GM18526 (cell line): ENCODE data around the gene SLC25A4.

Source experiments
- POLR2A ChIP-seq: IDR thresholded peaks from 3 replicates; pipeline ENCODE4 v1.6.1; 2011; ENCODE audit not compliant: insufficient read length; ENCODE audit errors: extremely low read depth

The SLC25A4 gene

DNA sequence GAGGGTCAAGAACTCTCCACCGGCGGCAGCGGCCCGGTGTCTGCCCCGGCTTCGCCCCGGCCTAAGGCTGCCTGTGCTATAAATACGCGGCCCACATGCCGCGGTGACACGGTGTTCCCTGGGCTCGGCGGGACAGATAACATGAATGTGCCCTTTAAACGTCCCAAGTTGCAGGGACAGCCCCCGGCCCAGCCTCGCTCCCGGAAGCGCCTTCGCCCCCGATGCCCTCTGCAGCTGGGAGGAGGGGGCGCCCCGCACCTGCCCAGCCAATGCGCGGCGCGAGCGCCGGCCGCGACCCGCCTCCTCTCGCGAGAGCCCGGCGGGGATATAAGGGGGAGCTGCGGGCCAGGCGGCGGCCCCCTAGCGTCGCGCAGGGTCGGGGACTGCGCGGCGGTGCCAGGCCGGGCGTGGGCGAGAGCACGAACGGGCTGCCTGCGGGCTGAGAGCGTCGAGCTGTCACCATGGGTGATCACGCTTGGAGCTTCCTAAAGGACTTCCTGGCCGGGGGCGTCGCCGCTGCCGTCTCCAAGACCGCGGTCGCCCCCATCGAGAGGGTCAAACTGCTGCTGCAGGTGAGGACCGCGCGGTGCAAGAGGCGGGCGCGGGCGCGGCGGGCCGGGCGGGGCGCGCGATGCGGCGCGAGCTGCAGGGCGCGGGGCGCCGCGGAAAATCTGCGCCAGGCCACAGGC lies at the start of gene SLC25A4:
Gene SLC25A4 (plus strand): TSS at position 355 of the 689 bp plus-strand sequence. CDS start 107 bp downstream, at position 462.
- peak; percentile 99 for TF ChIP-seq POLR2A

DNA sequence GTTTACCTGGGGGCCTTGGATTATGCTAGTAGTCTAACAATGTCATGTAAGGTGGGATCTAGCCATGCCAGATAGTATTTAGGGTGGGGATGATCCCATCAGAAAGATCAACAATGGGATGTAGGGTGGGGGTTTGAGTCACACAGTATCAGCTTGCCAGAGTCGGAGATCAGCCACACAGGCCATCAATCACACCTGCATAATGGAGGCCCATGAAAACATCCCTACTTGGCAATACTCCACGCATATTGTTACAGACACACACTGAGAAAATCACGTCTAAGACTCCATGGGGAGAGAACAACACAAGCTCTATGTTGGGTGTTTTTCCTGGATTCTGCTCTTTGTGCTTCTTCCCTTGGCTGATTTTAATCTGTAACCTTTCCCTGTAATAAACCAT lies 49.5 kb upstream of the SLC25A4 start:
- no peak for TF ChIP-seq POLR2A

DNA sequence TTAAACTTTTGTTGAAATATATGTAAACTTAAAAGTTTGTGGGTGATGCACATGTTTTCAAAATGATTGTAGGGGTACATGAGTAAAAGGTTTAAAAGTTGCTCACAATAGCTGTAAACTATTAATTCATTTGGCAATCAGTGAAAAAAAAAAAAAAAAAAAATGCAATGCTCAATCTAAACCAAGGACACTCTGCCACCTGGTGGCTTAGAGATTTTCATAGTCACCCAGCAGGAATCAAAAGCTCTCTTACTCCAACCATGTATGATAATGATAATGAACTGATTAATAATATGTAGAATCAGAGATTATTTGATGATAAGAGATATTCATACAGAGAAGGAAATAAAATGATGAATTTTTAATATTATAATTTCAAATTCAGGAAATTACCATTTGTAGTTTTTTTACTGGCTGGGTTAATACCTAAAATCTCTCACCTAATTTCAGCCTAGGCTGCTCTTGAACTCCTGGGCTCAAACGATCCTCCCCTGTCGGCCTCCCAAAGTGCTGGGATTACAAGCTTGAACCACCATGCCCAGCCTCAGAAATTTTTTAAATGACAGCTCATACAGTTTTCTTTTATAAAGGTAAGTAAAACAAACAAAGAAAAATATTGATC lies 46.9 kb upstream of the SLC25A4 start:
- no peak for TF ChIP-seq POLR2A

DNA sequence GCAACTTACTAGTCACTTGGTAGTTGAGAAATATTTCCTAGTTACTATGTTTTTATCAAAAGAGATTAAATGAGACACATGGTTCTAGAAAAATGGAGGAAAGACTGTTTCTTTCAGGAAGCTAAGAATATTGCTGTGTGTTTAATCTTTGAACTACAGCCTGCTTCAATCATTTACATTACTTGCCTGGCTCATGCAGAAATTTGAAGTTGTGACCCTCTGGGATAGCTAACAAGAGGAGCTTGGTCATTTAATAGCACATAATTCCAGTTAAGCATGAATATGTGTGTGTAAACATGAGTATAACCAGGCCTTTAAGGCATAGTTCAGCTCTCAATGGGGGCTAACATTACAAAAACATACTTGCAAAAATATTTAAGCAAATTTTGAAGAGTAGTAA lies 44.6 kb upstream of the SLC25A4 start:
- TF ChIP-seq POLR2A, result no peak

DNA sequence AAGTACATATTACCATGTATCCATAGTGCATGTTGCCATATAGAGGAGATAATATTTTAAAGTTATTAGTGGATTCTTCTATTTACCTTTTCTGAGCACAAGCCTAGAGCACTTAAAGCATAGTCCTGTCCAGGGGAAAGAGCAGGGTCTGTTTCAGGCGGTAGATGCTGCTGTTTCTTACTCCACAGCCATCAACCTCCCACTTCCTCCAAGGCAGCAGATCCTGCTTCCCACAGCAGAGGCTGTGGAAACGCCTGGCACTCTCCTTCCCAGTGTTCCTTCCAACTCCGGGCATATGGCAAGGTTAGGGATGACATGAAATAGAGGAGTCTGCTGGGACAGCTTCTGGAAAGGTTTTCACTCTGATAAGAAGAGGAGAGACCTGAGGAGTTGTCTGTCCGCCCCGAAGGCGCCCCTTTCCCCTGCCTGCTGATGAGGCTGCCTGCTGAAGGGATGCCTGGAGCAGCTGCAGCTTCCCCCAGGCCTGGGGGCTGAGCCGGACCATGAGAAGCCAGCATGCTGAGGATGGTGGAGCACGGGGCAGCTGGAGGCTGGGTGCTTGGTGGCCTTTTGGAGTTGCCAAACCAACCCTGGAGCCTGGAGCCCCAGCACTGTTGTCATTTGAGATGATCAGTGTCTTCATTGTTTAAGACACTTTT lies 43.9 kb upstream of the SLC25A4 start:
- TF ChIP-seq POLR2A, result no peak

DNA sequence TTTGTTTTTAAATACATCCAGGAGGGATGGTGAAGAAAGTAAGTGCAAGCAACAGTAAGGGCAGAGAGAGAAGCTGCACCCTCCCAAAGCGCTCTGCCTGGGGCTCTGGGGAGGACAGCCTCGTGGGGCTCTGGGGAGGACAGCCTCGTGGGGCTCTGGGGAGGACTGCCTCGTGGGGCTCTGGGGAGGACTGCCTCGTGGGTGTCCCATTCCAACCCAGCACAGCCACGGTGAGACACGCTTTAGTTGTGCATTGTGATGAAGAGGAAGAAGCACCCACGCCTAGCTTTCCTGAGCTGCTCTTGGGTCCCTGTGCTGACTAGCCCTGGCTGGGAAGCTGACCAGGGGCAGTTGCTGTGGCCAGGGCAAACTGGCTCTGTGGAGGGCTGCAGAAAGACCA lies 43.1 kb upstream of the SLC25A4 start:
- TF ChIP-seq POLR2A, result no peak

DNA sequence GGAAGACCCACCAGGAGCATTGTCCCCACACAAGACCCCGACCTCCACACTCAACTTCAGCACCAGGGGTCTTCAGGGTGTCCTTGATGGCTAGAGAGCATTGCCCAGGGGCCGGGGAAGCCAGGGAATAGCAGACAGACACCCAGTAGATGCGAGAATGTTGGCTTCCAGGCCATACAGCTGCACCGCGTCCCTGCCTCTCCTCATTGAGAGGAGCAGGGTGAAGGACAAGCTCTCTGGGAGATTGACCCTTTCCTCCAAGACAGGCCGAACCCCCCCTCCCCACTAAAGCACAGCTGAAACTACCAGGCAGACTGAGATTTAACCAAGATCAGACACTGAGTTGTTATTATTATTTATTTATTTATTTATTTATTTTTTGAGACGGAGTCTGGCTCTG lies 42.6 kb upstream of the SLC25A4 start:
- no peak for TF ChIP-seq POLR2A

DNA sequence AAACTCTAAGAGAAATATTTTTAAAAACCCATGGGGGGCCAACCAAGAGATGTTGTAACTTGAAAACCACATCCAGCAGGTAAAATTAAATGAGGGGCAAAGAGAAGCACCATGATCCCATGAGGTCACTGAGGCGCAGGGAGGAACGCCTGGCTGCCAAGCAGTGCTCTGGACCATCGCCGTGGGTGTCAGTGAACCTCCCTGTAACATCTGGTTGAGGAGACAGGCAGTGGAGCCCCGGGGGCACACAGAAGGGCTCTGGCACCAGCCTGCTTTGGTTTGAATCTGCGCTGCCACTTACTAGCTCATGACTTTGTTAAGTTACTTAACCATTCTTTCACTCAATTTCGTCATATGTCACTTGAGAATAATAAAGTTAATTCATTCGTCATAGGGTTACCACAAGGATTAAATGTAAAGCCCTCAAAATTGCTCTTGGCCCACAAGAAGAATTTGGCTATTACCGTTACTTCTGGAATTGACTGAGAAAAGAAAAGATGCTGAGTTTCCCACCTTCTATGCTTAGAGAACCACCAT lies 41.6 kb upstream of the SLC25A4 start:
- TF ChIP-seq POLR2A, result no peak

DNA sequence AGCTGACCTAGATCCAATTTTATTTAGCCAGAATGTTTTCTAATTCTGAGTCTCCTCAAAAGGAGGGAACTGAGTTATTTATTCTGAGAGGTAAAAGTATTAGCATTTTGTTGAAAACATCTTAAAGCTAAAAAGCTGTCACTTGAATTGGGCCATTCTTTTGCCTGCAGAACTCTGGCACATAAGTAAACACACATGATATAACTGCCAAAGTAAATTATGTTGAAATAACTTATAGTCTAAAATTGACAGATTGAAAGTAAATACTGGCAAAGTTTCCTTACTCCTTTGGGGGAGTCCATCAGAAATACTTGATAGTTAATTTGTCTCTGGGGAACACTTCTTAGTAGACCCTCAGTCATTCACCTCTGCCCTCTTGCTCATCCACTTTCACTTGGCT lies 38.3 kb upstream of the SLC25A4 start:
- TF ChIP-seq POLR2A, result no peak

DNA sequence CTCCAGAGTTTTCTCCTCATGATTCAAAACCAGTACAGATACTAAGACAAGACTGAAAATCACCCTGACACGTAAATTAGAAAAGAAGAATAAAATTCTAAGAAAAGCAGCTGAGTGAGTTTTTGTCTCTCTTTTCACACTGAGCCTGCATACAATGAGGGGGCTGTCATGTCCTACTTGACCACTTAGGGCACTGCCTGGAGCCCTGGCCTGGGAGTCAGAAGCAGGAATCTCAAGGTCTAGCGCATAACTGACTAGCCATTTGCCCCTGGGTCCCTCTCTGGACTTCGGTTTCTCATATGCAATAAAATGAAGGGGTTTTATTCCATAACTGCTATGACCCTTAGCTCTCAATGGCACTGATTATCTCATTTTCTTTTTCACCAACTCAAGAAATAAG lies 36.7 kb upstream of the SLC25A4 start:
- no peak for TF ChIP-seq POLR2A

DNA sequence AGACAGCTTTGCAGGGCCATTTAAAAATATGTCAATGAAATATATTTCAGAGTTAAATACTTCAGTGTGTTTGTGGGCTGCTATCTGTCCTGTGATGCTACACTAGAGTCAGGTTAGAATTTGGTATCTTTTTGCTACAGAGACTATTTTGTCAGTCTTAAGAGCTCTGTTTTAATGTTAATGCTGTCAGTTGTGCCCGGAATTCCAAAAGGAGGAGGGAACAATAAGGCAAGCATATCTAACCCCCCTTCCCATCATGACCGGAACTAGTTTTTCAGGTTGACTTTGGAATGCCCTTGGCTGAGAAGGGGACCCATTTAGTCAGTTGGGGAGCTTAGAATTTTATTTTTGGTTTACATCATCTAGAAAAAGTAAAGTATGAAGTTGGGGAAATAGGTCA lies 34.9 kb upstream of the SLC25A4 start:
- TF ChIP-seq POLR2A, result no peak

DNA sequence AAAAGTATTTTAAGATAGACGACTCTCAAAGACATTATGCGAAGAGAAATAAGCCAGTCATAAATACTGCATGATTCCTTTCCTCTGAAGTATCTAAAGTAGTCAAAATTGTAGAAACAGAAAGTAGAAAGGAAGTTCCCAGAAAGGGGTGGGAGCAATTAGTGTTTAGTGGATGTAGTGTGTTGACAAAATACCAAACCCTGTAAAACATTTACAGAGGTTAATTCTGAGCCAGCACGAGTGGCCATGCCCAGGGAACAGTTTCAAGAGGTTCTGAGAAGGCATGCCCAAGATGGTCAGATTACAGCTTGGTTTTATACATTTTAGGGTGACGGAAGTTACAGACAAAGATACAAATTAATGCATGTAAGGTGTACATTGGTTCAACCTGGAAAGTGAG lies 34.4 kb upstream of the SLC25A4 start:
- no peak for TF ChIP-seq POLR2A

DNA sequence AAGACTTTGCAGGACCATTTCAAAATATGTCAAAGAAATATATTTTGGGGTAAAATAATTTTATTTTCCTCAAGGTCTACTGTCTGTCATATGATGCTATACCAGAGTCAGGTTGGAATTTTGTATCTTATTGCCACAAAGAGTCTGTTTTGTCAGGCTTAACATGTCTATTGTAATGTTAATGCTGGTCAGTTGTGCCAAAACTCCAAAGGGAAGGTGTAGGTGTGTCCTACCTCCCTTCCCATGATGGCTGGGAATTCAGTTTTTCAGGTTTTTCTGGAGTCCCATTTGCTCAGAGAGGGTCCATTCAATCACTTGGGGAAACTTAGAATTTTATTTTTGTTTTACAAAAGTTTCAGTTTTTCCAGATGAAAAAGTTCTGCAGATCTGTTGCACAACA lies 33.3 kb upstream of the SLC25A4 start:
- no peak for TF ChIP-seq POLR2A

DNA sequence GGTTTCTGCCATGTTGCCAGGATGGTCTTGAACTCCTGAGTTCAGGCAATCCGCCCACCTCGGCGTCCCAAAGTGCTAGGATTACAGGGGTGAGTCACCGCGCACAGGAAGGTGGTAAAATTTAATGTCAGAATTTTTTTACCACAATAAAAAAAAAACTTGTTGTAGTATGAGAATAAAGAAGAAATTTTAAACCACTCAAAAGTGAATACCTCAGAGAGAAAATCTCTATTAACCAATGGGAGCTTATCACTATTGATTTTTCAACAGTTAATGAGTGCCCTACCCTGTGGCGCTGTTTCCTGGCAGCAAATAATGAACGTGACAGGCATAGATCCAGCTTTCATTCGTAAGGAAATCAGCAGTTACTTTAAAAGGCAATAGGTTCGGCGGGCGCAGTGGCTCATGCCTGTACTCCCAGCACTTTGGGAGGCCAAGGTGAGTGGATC lies 32.7 kb upstream of the SLC25A4 start:
- no peak for TF ChIP-seq POLR2A

DNA sequence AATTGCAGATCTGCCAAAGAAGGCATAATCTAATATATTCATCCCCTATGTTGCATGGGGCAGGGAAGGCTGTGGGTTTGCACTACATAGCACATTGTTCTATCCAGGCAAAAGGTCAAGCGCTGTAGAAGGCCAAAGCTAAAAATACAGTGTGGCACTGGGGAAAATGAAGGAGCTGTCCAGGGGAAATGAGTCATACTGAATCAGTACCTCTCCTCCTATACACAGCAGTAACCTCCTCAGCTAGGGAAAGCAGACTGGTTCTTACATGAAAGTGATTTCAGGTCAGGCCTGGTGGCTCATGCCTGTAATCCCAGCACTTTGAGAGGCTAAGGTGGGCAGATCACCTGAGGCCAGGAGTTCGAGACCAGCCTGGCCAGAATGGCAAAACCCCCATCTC lies 31.0 kb upstream of the SLC25A4 start:
- no peak for TF ChIP-seq POLR2A

DNA sequence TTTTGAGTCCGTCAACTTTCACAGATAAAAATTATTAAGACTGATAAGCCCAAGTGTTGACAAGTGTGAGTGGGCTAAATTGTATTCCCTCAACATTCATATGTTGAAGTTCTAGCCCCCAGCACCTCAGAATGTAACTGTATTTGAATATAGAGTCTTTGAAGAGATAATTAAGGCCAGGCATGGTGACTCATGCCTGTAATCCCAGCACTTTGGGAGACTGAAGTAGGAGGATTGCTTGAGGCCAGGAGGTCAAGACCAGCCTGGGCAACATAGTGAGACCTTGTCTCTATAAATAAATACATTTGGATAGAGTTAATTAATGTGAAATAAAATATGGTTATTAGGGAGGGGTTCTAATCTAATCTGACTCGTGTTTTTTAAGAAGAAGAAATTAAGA lies 29.7 kb upstream of the SLC25A4 start:
- TF ChIP-seq POLR2A, result no peak

DNA sequence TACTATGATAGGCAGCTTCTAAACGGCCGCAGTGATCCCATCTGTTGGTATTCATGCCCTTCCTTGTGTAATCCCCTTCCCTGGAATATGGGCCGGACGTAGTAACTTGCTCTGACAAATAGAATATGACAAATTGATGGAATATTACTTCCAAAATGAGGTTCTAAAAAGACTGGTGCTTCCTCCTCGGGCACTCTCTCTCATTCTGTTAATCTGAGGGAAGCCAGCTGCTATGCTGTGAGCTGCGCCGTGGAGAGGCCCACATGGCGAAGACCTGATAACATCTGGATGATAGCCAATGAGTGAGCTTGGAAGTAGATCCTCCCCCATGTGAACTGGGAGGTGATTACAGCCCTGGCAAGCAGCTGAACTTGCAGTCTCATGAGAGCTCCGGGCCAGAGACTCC lies 27.2 kb upstream of the SLC25A4 start:
- no peak for TF ChIP-seq POLR2A
